H9 (cell line): ENCODE results near the gene LRRC28. TPM values are rescaled to one million over a fixed set of nuclear protein-coding genes. Genes with fewer than 3 reads are reported as not detected.

Experiments
- DNase-seq: peaks from one replicate; pipeline ENCODE4 v3.0.0-alpha.2; 2017
- H2AFZ ChIP-seq: one replicate; pipeline ENCODE4 v1.6.1; 2013; ENCODE audit warnings: mild to moderate bottlenecking, low read length, control low read depth, moderate library complexity
- H2AK5ac ChIP-seq: 2 replicates; pipeline ENCODE4 v1.6.1; 2013; ENCODE audit warnings: low read length, control low read depth, mixed read lengths; ENCODE audit not compliant: insufficient read length
- H2BK120ac ChIP-seq: one replicate; pipeline ENCODE4 v1.6.1; 2013; ENCODE audit warnings: low read depth, mild to moderate bottlenecking, low read length, control low read depth, inconsistent platforms; ENCODE audit not compliant: poor library complexity, severe bottlenecking
- H2BK12ac ChIP-seq: 2 replicates; pipeline ENCODE4 v1.6.1; 2013; ENCODE audit warnings: low read length, control low read depth, mixed read lengths, low read depth; ENCODE audit not compliant: insufficient read length
- H2BK15ac ChIP-seq: 2 replicates; pipeline ENCODE4 v1.6.1; 2013; ENCODE audit warnings: low read depth, low read length, control low read depth
- H2BK20ac ChIP-seq: one replicate; pipeline ENCODE4 v1.6.1; 2013; ENCODE audit warnings: low read depth, mild to moderate bottlenecking, low read length, control low read depth, inconsistent platforms; ENCODE audit not compliant: poor library complexity, severe bottlenecking
- H2BK5ac ChIP-seq: 2 replicates; pipeline ENCODE4 v1.6.1; 2013; ENCODE audit warnings: low read length, control low read depth, mixed read lengths; ENCODE audit not compliant: insufficient read length
- H3K14ac ChIP-seq: 2 replicates; pipeline ENCODE4 v1.6.1; 2013; ENCODE audit warnings: low read length, control low read depth; ENCODE audit not compliant: insufficient read depth
- H3K18ac ChIP-seq: 2 replicates; pipeline ENCODE4 v1.6.1; 2013; ENCODE audit warnings: low read depth, mild to moderate bottlenecking, mixed read lengths, low read length, control low read depth; ENCODE audit not compliant: insufficient read length
- H3K23ac ChIP-seq: 2 replicates; pipeline ENCODE4 v1.6.1; 2013; ENCODE audit warnings: low read length, control low read depth, mixed read lengths, low read depth; ENCODE audit not compliant: insufficient read length
- H3K23me2 ChIP-seq: 2 replicates; pipeline ENCODE4 v1.6.1; 2013; ENCODE audit warnings: low read depth, mild to moderate bottlenecking, mixed read lengths, low read length, control low read depth; ENCODE audit not compliant: insufficient read length, poor library complexity, severe bottlenecking
- H3K27ac ChIP-seq: 2 replicates; pipeline ENCODE4 v1.5.1; 2013; ENCODE audit warnings: low read length, control low read depth, mixed read lengths, low read depth; ENCODE audit not compliant: insufficient read length
- H3K27me3 ChIP-seq: 2 replicates; pipeline ENCODE4 v1.6.1; 2013; ENCODE audit warnings: low read length, control low read depth, inconsistent platforms; ENCODE audit not compliant: insufficient read depth
- H3K4ac ChIP-seq: 2 replicates; pipeline ENCODE4 v1.6.1; 2013; ENCODE audit warnings: low read depth, mild to moderate bottlenecking, control low read depth, inconsistent platforms, low read length, moderate library complexity
- H3K4me1 ChIP-seq: 2 replicates; pipeline ENCODE4 v1.6.1; 2013; ENCODE audit warnings: low read length, control low read depth, inconsistent platforms; ENCODE audit not compliant: insufficient read depth
- H3K4me2 ChIP-seq: 2 replicates; pipeline ENCODE4 v1.6.1; 2013; ENCODE audit warnings: low read length, control low read depth, mixed read lengths; ENCODE audit not compliant: insufficient read length, insufficient read depth
- H3K56ac ChIP-seq: 2 replicates; pipeline ENCODE4 v1.6.1; 2013; ENCODE audit warnings: low read depth, mild to moderate bottlenecking, mixed read lengths, low read length, control low read depth; ENCODE audit not compliant: insufficient read length
- H3K79me1 ChIP-seq: 2 replicates; pipeline ENCODE4 v1.6.1; 2013; ENCODE audit warnings: low read depth, mild to moderate bottlenecking, moderate library complexity, low read length, control low read depth, inconsistent platforms; ENCODE audit not compliant: insufficient read depth, poor library complexity, severe bottlenecking
- H3K79me2 ChIP-seq: 2 replicates; pipeline ENCODE4 v1.6.1; 2013; ENCODE audit warnings: low read length, control low read depth, inconsistent platforms; ENCODE audit not compliant: insufficient read depth
- H3K9ac ChIP-seq: 2 replicates; pipeline ENCODE4 v1.6.1; 2013; ENCODE audit warnings: low read length, control low read depth, mixed read lengths; ENCODE audit not compliant: insufficient read length; ENCODE audit errors: extremely low read depth
- H3K9me3 ChIP-seq: one replicate; pipeline ENCODE4 v1.6.1; 2013; ENCODE audit warnings: low read depth, low read length, inconsistent platforms; ENCODE audit not compliant: control insufficient read depth
- H3T11ph ChIP-seq: one replicate; pipeline ENCODE4 v1.6.1; 2013; ENCODE audit warnings: mild to moderate bottlenecking, low read length, control low read depth, inconsistent platforms
- H4K20me1 ChIP-seq: one replicate; pipeline ENCODE4 v1.6.1; 2013; ENCODE audit not compliant: control insufficient read depth, insufficient read length, insufficient read depth
- H4K5ac ChIP-seq: 2 replicates; pipeline ENCODE4 v1.6.1; 2013; ENCODE audit warnings: low read depth, mild to moderate bottlenecking, mixed read lengths, low read length, control low read depth; ENCODE audit not compliant: insufficient read length
- H4K8ac ChIP-seq: replicated peaks from 2 replicates; pipeline ENCODE4 v1.6.1; 2013; ENCODE audit warnings: low read length, control low read depth, mixed read lengths, low read depth; ENCODE audit not compliant: insufficient read length
- H4K91ac ChIP-seq: 2 replicates; pipeline ENCODE4 v1.6.1; 2013; ENCODE audit warnings: low read depth, mild to moderate bottlenecking, moderate library complexity, mixed read lengths, low read length, control low read depth; ENCODE audit not compliant: insufficient read length
- H3K27ac Mint-ChIP-seq, 3 experiments: 2 replicates in 2 of 3; 3 replicates in 1 of 3; pipeline ENCODE4 v1.8.0; 2020 to 2021; ENCODE audit warnings: mixed read lengths in 3 of 3, mild to moderate bottlenecking in 1 of 3, moderate library complexity in 1 of 3
- H3K27me3 Mint-ChIP-seq: 2 replicates; pipeline ENCODE4 v1.8.0; 2021; ENCODE audit warnings: low read depth, mild to moderate bottlenecking, moderate library complexity, mixed read lengths
- H3K36me3 Mint-ChIP-seq, 3 experiments: 2 replicates in 2 of 3; 3 replicates in 1 of 3; pipeline ENCODE4 v1.8.0; 2020 to 2021; ENCODE audit warnings: low read depth in 3 of 3, mixed read lengths in 3 of 3; ENCODE audit not compliant: insufficient read depth in 1 of 3
- H3K4me1 Mint-ChIP-seq, 2 experiments: 2 replicates each; pipeline ENCODE4 v1.8.0; 2020; ENCODE audit warnings: mixed read lengths in 2 of 2
- H3K4me3 Mint-ChIP-seq, 2 experiments: 2 replicates in 1 of 2; 3 replicates in 1 of 2; pipeline ENCODE4 v1.8.0; 2020 to 2021; ENCODE audit warnings: mild to moderate bottlenecking in 2 of 2, mixed read lengths in 2 of 2, moderate library complexity in 1 of 2
- H3K9me3 Mint-ChIP-seq, 2 experiments: 2 replicates in 1 of 2; 3 replicates in 1 of 2; pipeline ENCODE4 v1.8.0; 2020; ENCODE audit warnings: mild to moderate bottlenecking in 2 of 2, mixed read lengths in 2 of 2, moderate library complexity in 1 of 2
- WGBS: extraction: QIAGEN DNeasy Blood & Tissue Kit; methylation state at CpG from one replicate; pipeline ENCODE4 v1.1.7; 2013; ENCODE audit warnings: missing lambda C conversion rate, low lambda C conversion rate, mixed read lengths; ENCODE audit not compliant: insufficient read length; ENCODE audit errors: extremely low coverage; 5-methylcytosine and 5-hydroxymethylcytosine counted together
- total RNA-seq: library from RNA; stranded (reverse); gene quantifications from 2 replicates; pipeline ENCODE4 v1.2.1, GENCODE V29; 2021
- TF ChIP-seq, protein P1 (sequence below): fragments of 200-600 bp; sonication (generic); conservative IDR thresholded peaks from 3 replicates; pipeline ENCODE4 v1.8.0; 2021; ENCODE audit warnings: antibody characterized with exemption, mild to moderate bottlenecking

LRRC28 gene
- total RNA-seq, 1 experiment from 2014 or later: 17.6 TPM

DNA sequence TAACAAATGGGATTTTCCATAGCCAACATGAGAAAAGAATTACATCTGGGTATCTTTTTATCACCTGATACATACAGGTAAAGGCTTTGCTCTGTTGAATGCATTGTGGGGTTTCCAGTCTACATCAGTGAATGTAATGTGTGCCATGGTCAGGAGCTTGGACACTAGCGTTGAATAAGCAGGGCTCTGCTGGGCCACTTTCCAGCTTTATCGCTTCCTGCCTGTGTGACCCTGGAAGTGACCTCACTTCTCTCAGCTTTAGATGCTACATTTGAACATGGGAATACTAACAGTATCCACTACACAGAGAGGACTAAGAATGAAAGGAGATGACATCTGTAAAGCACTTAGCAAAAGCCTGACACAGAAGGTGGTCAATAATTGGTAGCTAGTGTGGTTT lies 42.0 kb upstream of the LRRC28 start:
- no peak overlapping the region for H3K4ac ChIP-seq
- no peaks in the 10 kb centered on the region for H3K4me1 ChIP-seq
- no peak overlapping the region for H3K9ac ChIP-seq
- Mint-ChIP-seq H3K9me3 (no peaks in the 10 kb centered on the region), H3K27me3 (no peaks in the 10 kb centered on the region), H3K27ac (no peak overlapping the region), H3K36me3 (peaks cover 0 to 11% (median 0%) of the 10 kb centered on the region in 3 experiments; a peak in 3 of 7 replicates), H3K4me3 (no peak overlapping the region), H3K4me1 (no peaks in the 10 kb centered on the region)
- H3K4me2 ChIP-seq: no peak overlapping the region
- no peak overlapping the region for H2AFZ ChIP-seq
- H2BK15ac ChIP-seq: no peak overlapping the region
- H4K5ac ChIP-seq: no peak overlapping the region
- H4K91ac ChIP-seq: no peak overlapping the region
- H2BK20ac ChIP-seq: no peak overlapping the region
- no peak for DNase-seq
- H2BK120ac ChIP-seq: no peak overlapping the region
- no peaks in the 10 kb centered on the region for H3K9me3 ChIP-seq
- no peak overlapping the region for H3T11ph ChIP-seq
- H3K56ac ChIP-seq: no peak overlapping the region
- H3K27me3 ChIP-seq: no peaks in the 10 kb centered on the region
- WGBS: no CpG with 5 or more reads among the region's 2 CpGs
- H3K14ac ChIP-seq: no peak overlapping the region
- no peaks in the 10 kb centered on the region for H3K23me2 ChIP-seq
- H3K79me1 ChIP-seq: no peaks in the 10 kb centered on the region
- H2BK12ac ChIP-seq: no peak overlapping the region
- no peak overlapping the region for H3K27ac ChIP-seq
- no peak overlapping the region for H3K18ac ChIP-seq
- no peaks in the 10 kb centered on the region for H3K79me2 ChIP-seq
- H2BK5ac ChIP-seq: no peak overlapping the region
- TF ChIP-seq, protein P1, sequence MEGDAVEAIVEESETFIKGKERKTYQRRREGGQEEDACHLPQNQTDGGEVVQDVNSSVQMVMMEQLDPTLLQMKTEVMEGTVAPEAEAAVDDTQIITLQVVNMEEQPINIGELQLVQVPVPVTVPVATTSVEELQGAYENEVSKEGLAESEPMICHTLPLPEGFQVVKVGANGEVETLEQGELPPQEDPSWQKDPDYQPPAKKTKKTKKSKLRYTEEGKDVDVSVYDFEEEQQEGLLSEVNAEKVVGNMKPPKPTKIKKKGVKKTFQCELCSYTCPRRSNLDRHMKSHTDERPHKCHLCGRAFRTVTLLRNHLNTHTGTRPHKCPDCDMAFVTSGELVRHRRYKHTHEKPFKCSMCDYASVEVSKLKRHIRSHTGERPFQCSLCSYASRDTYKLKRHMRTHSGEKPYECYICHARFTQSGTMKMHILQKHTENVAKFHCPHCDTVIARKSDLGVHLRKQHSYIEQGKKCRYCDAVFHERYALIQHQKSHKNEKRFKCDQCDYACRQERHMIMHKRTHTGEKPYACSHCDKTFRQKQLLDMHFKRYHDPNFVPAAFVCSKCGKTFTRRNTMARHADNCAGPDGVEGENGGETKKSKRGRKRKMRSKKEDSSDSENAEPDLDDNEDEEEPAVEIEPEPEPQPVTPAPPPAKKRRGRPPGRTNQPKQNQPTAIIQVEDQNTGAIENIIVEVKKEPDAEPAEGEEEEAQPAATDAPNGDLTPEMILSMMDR: no peak
- no peak overlapping the region for H4K8ac ChIP-seq
- no peaks in the 10 kb centered on the region for H4K20me1 ChIP-seq
- no peak overlapping the region for H3K23ac ChIP-seq
- H2AK5ac ChIP-seq: no peak overlapping the region
